HG03575 (cell line): ENCODE results near the gene UBL4A.

Experiments used
- ATAC-seq: cut with Tn5 transposase; IDR thresholded peaks from one replicate; pipeline ENCODE4 v1.9.1; 2021; ENCODE audit not compliant: unreplicated experiment, insufficient number of reproducible peaks, low FRiP score; ENCODE audit errors: extremely low read depth

The UBL4A gene

DNA sequence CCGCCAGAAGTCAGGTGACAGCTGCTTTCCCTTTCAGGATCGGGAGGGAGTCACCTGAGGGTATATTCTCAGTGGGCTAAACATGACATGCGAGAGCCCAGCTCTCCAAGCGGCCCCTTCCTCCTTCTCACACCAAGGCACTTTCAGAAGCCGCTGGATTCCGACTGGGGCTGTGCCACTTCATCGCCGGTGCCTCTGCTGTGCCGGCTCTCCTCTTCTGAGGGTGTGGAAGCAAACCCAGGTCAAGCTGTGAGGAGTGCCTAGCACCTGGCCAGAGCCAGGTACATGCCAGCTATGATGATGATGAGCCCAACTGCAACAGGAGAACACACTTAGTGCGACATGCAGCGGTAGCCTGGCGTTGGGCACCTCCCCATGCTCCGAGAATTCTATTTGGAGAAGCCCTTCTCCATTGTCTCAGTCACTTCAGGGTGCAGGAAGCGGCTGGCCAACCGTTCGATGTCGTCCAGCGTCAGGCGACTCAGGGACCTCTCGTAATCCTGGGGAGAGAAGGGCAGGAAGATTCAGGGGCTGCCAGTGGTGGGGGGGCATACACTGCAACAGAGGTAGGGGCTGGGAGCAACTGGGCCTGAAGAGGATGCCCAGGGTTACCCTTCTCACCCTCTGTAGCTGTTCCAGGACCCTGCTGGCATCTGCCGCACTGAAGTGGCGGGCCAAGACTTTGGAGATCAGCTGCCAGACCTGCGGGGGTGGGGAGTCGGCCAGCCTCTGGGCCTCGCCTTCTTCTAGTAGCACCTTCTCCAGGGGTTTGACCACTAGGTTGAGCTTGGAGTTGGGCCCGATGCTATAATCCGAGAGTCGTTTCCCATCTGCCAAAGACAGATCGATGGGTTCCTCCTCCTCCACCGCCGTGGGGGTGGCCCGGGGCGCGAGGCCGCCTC lies 1.0 kb downstream of the UBL4A start:
- ATAC-seq: no peak

DNA sequence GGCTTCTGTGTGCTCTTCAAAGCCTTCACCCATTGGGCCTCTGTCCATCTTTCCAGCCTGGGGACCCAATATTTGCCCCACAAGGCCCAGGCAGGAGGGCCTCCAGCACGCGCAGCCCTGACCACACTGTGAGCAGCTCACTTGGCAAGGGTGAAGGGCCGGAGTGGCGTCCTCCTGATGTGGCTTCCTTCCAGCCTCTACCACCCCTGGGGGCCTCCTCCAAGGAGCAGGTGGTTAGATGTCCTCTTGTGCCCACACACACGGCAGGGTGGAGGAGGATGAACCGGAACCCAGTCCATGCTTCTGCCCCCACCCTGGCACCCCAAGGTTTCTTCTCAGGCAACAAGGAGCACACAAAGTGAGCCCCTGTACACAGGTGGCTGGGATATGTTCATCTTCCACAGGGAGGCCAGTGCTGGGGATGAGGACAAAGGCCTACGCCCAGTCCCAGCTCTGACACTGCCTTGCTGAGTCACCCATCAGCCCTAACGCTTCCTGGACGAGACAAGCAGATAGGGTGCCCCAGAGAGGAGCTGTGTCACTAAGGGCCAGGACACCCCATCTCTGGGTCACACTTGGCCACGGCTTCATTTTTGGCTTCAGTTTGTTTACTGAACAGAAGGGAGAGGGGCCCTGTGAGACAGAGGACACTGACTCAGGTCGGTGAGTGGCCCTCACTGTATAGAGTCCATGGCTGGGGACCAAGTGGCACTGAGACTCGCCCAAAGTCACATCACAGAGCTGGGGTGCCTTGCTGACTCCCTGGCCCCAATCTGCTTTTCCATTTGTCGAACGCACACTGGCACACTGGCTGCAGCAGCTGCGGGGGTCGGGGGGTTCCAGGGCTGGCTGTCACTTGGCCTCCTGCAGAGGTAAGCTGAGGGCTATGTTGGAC lies 1.9 kb downstream of the UBL4A start:
- ATAC-seq: no peak

DNA sequence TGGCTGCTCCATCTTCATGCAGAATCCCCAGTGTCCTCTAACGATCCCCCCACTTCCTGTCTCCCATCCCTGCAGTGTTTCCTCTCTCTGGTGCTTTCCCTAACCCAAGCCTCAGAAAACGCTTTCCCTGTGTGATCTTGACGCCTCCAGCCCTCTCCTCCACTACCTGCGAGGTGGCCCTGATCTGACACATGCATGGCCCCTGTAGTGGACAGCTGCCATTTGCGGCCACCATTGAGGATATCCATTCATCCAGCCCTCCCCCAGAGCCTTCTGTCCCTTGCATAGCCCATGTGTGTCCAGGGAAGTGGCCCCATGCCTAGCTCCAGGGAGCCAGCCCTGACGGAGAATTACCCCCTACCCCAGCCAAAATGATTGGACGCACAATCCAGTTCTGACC lies 3.1 kb downstream of the UBL4A start:
- ATAC-seq: no peak

DNA sequence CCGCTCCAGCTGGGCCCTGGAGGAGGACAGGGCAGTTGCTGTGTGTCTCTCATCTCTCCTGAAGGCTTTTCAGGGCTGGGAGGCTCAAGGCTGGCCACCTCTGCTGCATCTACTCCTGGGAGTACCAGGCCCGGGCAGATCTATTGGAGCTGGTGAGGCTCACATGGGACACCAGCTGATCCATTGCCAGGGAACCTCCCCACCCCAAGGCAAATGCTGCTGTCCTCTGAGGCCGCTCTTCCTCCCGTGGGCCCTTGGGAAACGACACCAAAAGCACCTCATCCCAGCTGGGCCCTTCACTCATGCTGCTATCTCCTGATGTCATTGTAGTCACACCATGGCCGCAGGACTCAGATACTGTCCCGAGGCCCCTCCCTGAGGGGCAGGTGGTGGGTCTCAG lies 3.6 kb downstream of the UBL4A start:
- ATAC-seq: no peak

DNA sequence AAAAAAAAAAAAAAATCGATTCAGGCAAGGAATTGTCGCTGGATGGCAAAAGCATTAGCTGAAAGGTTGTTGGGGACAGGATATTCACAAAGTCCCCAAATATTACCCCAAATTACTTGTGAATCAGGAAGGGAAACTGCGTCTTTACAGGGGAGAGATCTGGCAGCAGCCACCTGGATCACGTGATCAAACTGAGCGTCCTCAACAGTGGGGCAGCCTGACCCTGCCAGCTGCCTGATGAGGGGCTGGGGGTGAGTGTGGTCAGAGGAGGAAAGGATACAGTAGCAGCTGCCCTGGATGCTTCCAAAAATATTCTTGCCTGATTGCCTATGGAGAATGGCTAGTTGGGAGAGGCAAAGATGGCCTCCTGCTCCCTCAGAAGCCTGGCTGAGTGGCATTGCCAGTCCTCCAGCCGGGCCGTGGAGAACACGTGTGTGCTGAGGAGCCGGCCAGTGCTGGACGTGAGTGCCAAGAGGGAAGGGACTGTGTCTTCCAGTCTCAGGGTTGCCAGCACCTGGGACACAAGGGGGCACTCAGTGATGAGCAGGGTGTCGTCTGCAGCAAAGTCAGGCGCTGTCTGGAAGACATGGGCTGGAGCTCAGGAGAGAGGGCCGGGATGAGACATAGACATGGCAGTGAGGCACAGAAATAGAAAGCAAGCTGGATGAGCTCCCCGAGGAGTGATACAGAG lies 4.4 kb downstream of the UBL4A start:
- ATAC-seq: no peak

DNA sequence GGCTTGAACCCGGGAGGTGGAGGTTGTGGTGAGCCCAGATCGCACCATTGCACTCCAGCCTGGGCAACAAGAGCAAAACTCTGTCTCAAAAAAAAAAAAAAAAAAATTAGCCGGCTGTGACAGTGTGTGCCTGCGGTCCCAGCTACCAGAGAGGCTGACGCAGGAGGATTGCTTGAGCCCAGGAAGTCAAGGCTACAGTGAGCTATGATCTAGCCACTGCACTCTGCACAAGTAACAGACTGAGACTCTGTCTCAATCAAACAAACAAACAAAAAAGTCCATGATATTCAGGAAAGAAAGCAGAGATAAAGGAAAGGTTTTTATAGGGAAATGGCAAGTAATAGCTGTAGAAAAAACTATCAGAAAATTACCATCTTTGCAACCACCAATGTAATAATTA lies 5.2 kb downstream of the UBL4A start:
- no peak for ATAC-seq

DNA sequence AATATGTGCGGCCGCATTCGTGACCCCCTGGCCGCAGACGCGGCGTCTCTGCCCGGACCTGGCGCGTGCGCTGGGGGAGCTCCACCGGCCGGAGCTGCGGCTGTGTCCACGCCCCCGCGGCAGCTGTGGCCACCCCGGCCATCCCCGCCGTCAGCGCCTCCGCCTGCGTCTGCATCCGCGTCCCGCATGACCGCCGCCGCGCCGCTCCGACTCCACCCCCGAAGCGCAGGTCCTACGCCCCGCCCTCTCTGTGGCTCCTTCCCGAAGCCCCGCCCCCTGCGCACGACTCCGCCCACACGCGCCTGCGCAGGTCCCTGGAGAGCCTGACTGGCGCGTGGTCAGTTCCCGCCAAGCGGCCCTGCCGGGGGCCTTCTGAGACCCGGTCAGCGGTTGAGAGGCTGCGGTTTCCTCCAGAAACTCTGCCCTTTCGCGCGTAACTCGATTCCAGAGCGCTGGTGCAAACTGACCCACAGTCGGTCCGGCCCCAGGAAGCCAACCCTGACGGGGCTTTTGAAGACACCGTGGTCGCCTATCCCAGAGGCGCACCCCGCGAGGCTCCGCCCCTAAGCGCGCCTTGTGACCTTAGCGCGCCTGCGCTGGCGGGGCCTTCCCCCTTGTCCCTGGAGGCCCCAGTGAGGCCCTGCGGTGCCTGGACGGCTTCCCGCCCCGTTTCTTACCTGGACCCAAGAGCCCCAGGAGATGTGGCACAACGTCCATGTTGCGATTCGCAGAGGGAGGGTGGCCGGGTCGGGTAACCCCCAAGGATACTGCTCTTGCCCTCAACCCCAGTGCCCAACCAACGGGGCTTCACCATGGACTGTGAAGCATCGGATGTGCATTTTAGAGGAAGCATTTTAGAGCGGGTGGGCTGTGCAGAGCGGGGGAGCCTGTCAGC lies 7.4 kb downstream of the UBL4A start, which contains the start of gene LAGE3:
LAGE3 (minus strand) TSS at position 554 of the 895 bp plus-strand sequence; CDS start at position 188, 366 bp downstream.
- no peak for ATAC-seq

DNA sequence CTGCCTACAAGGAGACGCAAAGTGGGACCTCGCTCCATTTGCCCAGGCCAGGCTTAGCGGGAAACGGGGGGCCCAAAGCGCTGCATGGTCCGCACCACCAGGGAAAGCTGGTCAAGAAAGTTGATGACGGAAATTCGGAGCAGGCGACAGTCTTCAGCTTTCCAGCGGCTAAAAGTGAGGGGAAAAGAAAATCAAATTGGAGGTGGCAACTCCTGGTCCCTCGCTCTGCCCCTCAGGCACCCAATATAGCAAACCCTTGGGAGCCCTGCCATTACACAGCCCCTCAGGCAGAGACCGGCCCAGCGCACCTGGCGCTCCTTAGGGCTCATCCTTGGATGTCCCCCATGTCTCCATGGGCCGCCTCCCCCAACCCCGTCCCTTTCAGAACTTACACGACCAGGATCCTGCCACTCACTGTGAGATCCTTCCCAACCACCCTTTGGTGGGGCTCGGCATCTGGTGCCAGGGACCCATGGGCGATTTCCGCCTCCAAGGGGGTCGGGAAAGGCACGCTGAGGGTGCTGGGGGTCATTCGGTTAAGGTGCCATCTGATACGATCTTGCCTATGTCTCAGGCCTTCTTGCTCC lies 8.4 kb downstream of the UBL4A start:
- ATAC-seq: no peak

DNA sequence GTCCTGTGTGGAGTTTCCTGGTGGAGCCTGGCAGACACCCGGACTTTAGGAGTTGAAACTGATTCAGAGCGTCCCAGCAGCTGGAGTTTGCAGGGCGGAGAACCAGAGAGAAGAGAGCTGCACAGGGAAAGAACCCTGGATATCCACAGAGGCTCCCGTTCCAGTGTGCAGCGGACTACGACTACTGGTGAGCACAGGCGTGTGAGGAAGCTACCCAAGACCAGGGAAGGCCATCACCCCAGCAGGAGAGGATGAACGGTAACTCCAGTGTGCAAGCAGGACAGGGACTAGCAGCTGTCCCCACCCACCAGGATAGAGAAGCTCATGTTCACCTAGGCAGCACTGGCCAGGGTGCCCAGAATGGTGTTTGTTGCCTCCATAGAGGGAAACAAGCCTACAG lies 9.6 kb downstream of the UBL4A start:
- no peak for ATAC-seq

DNA sequence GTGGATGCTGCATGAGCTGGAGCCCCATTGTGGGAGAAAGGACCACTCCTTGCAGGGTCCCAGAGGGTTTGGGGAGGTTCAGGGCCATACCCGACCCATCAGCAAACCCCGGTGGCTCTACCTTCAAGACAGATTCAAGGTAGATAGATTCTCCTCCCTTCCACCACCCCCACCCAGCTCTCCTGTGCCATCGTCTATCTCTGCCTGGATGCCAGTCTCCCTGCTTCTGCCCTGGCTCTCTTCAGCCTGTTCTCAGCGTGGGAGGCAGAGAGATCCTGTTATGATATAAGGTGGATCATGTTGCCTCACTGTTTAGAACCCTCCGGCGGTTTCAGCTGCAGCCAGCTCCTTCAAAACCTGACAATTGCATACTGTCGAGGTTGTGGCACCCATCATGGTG lies 12.7 kb downstream of the UBL4A start:
- no peak for ATAC-seq

DNA sequence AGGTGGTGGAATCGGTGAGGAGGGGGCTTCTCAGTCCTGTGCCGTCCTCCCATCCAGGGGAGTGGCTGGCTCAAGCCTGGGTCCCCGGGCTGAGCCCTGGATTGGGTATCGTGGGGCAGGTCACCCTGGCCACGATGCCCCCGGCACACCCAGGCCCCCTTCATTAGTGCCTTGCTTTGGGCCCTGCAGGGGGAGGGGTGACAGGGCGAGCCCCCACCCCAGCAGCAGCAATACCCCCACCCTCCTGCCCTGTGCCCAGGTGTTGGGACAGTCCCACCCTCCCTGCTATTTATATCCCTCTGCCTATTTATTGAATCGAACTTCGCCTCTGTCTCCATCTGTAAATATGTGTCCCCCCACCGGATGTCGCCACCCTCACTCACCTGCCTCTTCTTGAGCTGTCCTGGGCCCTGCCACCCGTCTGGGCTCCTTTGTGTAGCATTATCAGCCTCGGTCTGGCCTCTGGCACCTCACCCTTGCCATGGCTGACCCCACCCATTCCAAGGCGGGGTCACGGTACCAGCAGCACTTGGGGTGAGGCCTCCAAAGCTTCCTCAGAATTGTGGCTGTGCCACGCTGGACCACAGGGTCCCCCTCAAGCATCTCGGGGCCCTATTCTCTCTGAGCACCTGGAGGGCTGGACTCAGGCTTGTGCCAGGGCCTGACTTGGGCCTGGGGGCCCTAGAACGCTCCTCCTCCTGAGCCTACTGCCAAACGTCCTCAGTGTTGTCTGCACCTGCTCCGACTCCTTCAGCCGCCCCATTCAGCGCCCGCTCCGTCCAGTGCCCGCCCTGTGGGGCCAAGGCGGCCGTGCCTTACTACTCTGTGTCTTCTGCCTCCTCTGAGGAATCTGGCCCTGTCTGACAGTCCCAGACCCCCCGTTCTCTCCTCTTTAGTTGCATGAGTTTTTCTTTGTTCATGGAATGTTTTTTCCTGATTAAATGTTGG lies 13.5 kb downstream of the UBL4A start:
- ATAC-seq: no peak

DNA sequence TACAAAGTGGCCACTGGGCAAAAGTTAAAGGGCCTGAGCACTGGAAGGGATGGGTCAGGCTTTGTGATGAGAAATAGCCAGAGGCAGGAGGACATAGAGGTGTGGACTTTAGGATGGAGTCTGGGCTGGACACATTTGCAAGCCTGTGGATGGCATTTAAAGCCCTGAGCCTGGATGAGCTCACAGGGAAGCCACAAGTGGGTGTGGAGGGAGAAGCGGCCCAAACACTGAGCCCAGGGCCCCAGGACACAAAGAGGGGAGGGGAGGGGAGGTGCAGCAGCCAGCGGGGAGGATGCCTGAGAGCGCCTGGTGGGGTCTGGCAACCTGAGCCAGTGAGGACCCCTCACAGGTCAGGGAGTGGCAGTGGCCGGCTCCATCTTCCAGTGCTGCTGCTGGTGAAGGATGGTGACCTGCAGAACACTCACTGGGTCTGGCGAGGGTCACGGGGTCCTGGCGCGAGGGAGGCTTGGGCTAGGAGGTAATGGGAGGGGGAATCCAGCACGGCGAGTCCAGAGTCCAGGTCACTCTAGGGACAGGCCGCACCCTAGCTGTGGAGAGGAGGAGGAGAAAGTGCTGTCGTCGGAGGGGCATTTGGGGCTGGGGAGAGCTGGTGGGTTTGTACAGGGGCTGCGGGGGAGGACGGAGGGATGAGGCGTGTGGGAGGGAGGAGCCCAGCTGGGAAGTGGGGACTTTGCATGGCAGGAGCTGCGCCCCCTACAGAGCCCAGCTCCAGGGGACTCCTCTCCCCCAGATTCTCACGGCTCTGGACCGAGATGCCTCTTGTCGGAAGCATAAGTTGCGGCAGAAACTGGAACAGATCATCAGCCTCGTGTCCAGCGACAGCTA lies 14.4 kb downstream of the UBL4A start:
- ATAC-seq: no peak

DNA sequence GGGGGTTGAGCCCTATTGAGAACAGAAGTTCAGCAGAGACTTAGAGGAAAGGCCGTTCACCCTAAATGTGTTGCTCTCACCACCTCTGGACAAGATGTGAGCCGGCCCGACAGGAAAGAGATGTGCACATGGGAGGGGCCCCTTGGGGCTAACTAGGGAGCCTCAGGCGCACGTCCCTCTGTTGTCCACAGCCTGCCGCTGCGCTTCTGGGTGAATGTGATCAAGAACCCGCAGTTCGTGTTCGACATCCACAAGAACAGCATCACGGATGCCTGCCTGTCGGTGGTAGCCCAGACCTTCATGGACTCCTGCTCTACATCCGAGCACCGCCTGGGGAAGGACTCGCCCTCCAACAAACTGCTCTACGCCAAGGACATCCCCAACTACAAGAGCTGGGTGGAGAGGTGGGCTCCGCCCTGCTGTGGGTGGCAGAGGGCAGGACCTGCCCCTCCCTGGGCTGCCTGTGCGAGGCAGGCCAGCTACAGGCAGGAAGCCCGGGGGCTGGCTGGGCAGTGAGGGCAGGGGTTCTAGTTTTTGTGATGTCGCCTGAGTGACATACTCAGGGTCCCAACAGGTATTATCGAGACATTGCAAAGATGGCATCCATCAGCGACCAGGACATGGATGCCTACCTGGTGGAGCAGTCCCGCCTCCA lies 15.4 kb downstream of the UBL4A start:
- no peak for ATAC-seq

DNA sequence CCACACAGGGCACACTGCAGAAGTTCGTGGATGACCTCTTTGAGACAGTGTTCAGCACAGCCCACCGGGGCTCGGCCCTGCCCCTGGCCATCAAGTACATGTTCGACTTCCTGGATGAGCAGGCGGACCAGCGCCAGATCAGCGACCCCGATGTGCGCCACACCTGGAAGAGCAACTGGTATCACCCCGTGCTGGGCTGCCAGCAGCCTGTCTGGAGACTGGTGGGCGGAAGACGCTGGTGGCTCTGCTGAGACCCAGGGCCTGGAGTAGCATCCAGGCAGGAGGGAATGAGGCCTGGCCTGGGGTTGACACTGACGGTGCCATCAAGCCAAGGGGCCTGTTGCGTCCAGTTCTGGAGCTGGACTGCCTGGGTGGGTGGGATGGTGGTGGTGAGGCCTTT lies 16.0 kb downstream of the UBL4A start:
- ATAC-seq: no peak

DNA sequence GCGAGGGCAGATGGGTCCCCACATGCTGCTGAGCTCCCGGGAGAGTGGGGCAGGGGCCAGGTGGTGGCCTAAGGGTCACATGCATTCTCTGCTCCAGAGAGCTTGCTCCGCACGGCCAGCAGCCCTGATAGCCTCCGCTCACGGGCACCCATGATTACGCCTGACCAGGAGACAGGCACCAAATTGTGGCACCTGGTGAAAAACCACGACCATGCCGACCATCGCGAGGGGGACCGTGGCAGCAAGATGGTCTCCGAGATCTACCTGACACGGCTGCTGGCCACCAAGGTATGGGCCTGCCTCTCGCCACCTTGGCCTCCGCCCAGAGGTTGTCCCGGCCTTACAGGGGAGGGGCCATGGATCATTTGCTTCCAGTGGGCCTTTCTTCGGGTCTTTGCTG lies 16.5 kb downstream of the UBL4A start:
- ATAC-seq: no peak

DNA sequence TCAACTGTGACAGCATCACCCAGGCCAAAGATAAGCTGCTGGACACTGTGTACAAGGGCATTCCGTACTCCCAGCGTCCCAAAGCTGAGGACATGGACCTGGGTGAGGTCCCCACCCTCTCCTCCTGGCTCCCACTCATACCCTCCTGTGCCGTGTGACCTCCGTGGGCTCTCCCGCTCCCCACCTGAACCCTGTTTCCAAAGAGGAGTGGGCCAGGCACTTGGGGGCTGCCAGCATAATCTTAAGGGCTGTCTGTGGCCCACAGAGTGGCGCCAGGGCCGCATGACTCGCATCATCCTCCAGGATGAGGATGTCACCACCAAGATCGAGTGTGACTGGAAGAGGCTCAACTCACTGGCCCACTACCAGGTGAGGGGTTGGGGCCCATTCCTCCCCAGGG lies 17.3 kb downstream of the UBL4A start:
- ATAC-seq: no peak
